HepG2 (cell line): Measurements from ENCODE around the gene GAS2L1. TPM values are rescaled to one million over a fixed set of nuclear protein-coding genes. Genes with fewer than 3 reads are reported as not detected.

Source experiments
- ADNP ChIP-seq: sonication (generic); formaldehyde crosslinking; IDR thresholded peaks from 2 replicates; pipeline ENCODE4 v1.4.0; 2020; ENCODE audit warnings: missing genetic modification reagents
- BATF2 ChIP-seq: sonication (generic); formaldehyde crosslinking; IDR thresholded peaks from 2 replicates; pipeline ENCODE4 v1.8.0; 2022; ENCODE audit warnings: mild to moderate bottlenecking, missing genetic modification reagents, moderate library complexity
- CERS6 ChIP-seq: sonication (generic); formaldehyde crosslinking; IDR thresholded peaks from 2 replicates; pipeline ENCODE4 v1.5.0; 2020; ENCODE audit warnings: missing genetic modification reagents
- CHCHD3 ChIP-seq: sonication (generic); formaldehyde crosslinking; IDR thresholded peaks from 2 replicates; pipeline ENCODE4 v1.8.0; 2022; ENCODE audit warnings: mild to moderate bottlenecking, missing genetic modification reagents, moderate library complexity
- DPF2 ChIP-seq: sonication (generic); formaldehyde crosslinking; IDR thresholded peaks from 2 replicates; pipeline ENCODE4 v1.4.0; 2020; ENCODE audit warnings: mild to moderate bottlenecking, low read depth, missing genetic modification reagents, borderline replicate concordance
- FOXA3 ChIP-seq: IDR thresholded peaks from 2 replicates; pipeline ENCODE4 v1.6.1; 2016; ENCODE audit warnings: missing genetic modification reagents, missing compliant biosample characterization
- HDAC1 ChIP-seq: sonication (generic); formaldehyde crosslinking; IDR thresholded peaks from 2 replicates; pipeline ENCODE4 v1.5.1; 2020; ENCODE audit warnings: mild to moderate bottlenecking, missing genetic modification reagents
- HES4 ChIP-seq: sonication (generic); formaldehyde crosslinking; IDR thresholded peaks from 2 replicates; pipeline ENCODE4 v1.9.0; 2021; ENCODE audit warnings: mild to moderate bottlenecking, missing genetic modification reagents, borderline replicate concordance
- REPIN1 ChIP-seq: sonication (generic); formaldehyde crosslinking; IDR thresholded peaks from 2 replicates; pipeline ENCODE4 v1.8.0; 2022; ENCODE audit warnings: missing genetic modification reagents, low read depth, mild to moderate bottlenecking, borderline replicate concordance
- SP1 ChIP-seq, 2 experiments: fragments of 450-650 bp in 1 of 2; sonication (generic) in 1 of 2; formaldehyde crosslinking in 1 of 2; IDR thresholded peaks; 2 replicates each; pipeline versions ENCODE4 v1.4.0 to v1.6.1; 2016 to 2020; ENCODE audit warnings: missing genetic modification reagents in 1 of 2
- SRF ChIP-seq: IDR thresholded peaks from 2 replicates; pipeline ENCODE4 v1.6.1; 2011; ENCODE audit warnings: mild to moderate bottlenecking, low read depth, low read length, moderate library complexity
- TFDP1 ChIP-seq: IDR thresholded peaks from 2 replicates; pipeline ENCODE4 v1.6.1; 2016; ENCODE audit warnings: missing compliant biosample characterization, missing genetic modification reagents, borderline replicate concordance
- TSC22D2 ChIP-seq: sonication (generic); formaldehyde crosslinking; IDR thresholded peaks from 2 replicates; pipeline ENCODE4 v1.5.1; 2020; ENCODE audit warnings: missing genetic modification reagents, mild to moderate bottlenecking, borderline replicate concordance
- YY1 ChIP-seq: IDR thresholded peaks from 2 replicates; pipeline ENCODE4 v1.6.1; 2011; ENCODE audit warnings: low read length, low read depth, moderate library complexity, mild to moderate bottlenecking; ENCODE audit not compliant: insufficient read depth, insufficient replicate concordance
- ZC3H4 ChIP-seq: sonication (generic); formaldehyde crosslinking; IDR thresholded peaks from 2 replicates; pipeline ENCODE4 v1.4.0; 2020; ENCODE audit warnings: missing genetic modification reagents, borderline replicate concordance
- ZFAT ChIP-seq: sonication (generic); formaldehyde crosslinking; conservative IDR thresholded peaks from 2 replicates; pipeline ENCODE4 v1.8.1; 2023; ENCODE audit warnings: missing genetic modification reagents, inconsistent platforms
- ZFP90 ChIP-seq: sonication (generic); formaldehyde crosslinking; IDR thresholded peaks from 2 replicates; pipeline ENCODE4 v1.8.0; 2022; ENCODE audit warnings: missing genetic modification reagents, mild to moderate bottlenecking, inconsistent platforms, borderline replicate concordance
- ZMAT3 ChIP-seq: sonication (generic); formaldehyde crosslinking; conservative IDR thresholded peaks from 2 replicates; pipeline ENCODE4 v1.7.0; 2021; ENCODE audit warnings: missing genetic modification reagents
- ZMYM3 ChIP-seq: sonication (generic); formaldehyde crosslinking; IDR thresholded peaks from 2 replicates; pipeline ENCODE4 v1.5.1; 2020; ENCODE audit warnings: mild to moderate bottlenecking, missing genetic modification reagents
- ZNF251 ChIP-seq: sonication (generic); formaldehyde crosslinking; IDR thresholded peaks from 2 replicates; pipeline ENCODE4 v1.9.0; 2021; ENCODE audit warnings: mild to moderate bottlenecking, missing genetic modification reagents
- ZNF430 ChIP-seq: sonication (generic); formaldehyde crosslinking; IDR thresholded peaks from 2 replicates; pipeline ENCODE4 v1.9.0; 2021; ENCODE audit warnings: mild to moderate bottlenecking, missing genetic modification reagents
- ZNF564 ChIP-seq: sonication (generic); formaldehyde crosslinking; IDR thresholded peaks from 2 replicates; pipeline ENCODE4 v1.8.1; 2023; ENCODE audit warnings: mild to moderate bottlenecking, missing genetic modification reagents
- ZNF710 ChIP-seq: sonication (generic); formaldehyde crosslinking; IDR thresholded peaks from 2 replicates; pipeline ENCODE4 v1.5.0; 2020; ENCODE audit warnings: mild to moderate bottlenecking, missing genetic modification reagents, borderline replicate concordance
- ZNF782 ChIP-seq: sonication (generic); formaldehyde crosslinking; IDR thresholded peaks from 2 replicates; pipeline ENCODE4 v1.4.0; 2020; ENCODE audit warnings: missing genetic modification reagents, mild to moderate bottlenecking, borderline replicate concordance
- ZNF891 ChIP-seq: sonication (generic); formaldehyde crosslinking; IDR thresholded peaks from 2 replicates; pipeline ENCODE4 v1.5.0; 2020; ENCODE audit warnings: mild to moderate bottlenecking, missing genetic modification reagents
- polyA plus RNA-seq, 8 experiments: library from polyadenylated mRNA; depleted of rRNA in 3 of 8; stranded (reverse) in 7 of 8; unstranded in 1 of 8; fragments of >200 nt; fragmentation: Illumina TruSeq in 4 of 8; extraction: Trizol in 4 of 8; gene quantifications; 2 replicates each; pipeline versions ENCODE4 v1.2.1 to v1.2.3, GENCODE V29; 2011 to 2016; ENCODE audit warnings: low read depth in 4 of 8, missing spikeins in 1 of 8, mixed read lengths in 1 of 8; ENCODE audit not compliant: insufficient read depth in 1 of 8
- total RNA-seq, 5 experiments: library from RNA; depleted of rRNA; stranded (reverse); fragments of >200 nt; fragmentation: Illumina TruSeq; extraction: Trizol; gene quantifications; 2 replicates each; pipeline ENCODE4 v1.2.3, GENCODE V29; 2016; ENCODE audit warnings: low read depth in 1 of 5

The GAS2L1 gene
- total and polyA plus RNA-seq, 2 of the 13 experiments (the other 11 are each of a cell fraction or from before 2014, with no cell fraction given), result 1.8 to 3.3 TPM

- TF ChIP-seq SP1 (IDR thresholded peaks at IDR 0.05) (no peak), SP1 (CRISPR knock-in tag; IDR thresholded peaks at IDR 0.05) (peak; percentile 56), HES4 (0 out of 2 replicates have a peak, but pooled peaks have one; percentile 13), ZFAT (CRISPR knock-in tag) (no peak), YY1 (peak; percentile 81), ADNP (CRISPR knock-in tag) (peak; percentile 21; the same call in 1 of the 2 replicates), SRF (no peak), CERS6 (CRISPR knock-in tag) (no peak), ZMYM3 (CRISPR knock-in tag) (0 out of 2 replicates have a peak, but pooled peaks have one; percentile 44), ZNF430 (CRISPR knock-in tag) (no peak), CHCHD3 (0 out of 2 replicates have a peak, but pooled peaks have one; percentile 59), BATF2 (CRISPR knock-in tag) (no peak), ZNF251 (no peak), DPF2 (CRISPR knock-in tag) (no peak), ZNF710 (peak; percentile 70), REPIN1 (CRISPR knock-in tag) (peak; percentile 63; the same call in 1 of the 2 replicates), ZC3H4 (CRISPR knock-in tag) (no peak), ZNF782 (CRISPR knock-in tag) (no peak), ZFP90 (CRISPR knock-in tag) (peak; percentile 51; the same call in 1 of the 2 replicates), FOXA3 (CRISPR knock-in tag) (0 out of 2 replicates have a peak, but pooled peaks have one; percentile 16), ZNF891 (CRISPR knock-in tag) (no peak), ZNF564 (CRISPR knock-in tag) (no peak; the same call in 1 of the 2 replicates), ZMAT3 (CRISPR knock-in tag) (no peak; the same call in 1 of the 2 replicates), TSC22D2 (CRISPR knock-in tag) (peak; percentile 40; the same call in 1 of the 2 replicates), HDAC1 (CRISPR knock-in tag) (peak; percentile 57), TFDP1 (peak; percentile 78; the same call in 1 of the 2 replicates)
Observed at GRCh38 chr22:29306175-29306834, at the start of gene GAS2L1 (continued).
